A673 (cell line): Measurements from ENCODE around the gene GALNT2. TPM values are rescaled to one million over a fixed set of nuclear protein-coding genes. Genes with fewer than 3 reads are reported as not detected.
A peak's percentile ranks its signal among the peaks of the same experiment; 100 is the strongest.

Experiments used
- BruUV-seq: library from RNA; stranded (reverse); fragments of 400-500 nt; replicated peaks from 2 replicates; lab custom pipeline; 2021; lab: Mats Ljungman, UMichigan
- CTCF ChIA-PET: fragments of 300-600 bp; sonication (Branson Sonifier 250); formaldehyde crosslinking; loops from one replicate; lab custom pipeline; 2022; ENCODE audit warnings: antibody characterized with exemption; lab: Charles Lee
- POLR2A ChIA-PET: fragments of 300-600 bp; sonication (Branson Sonifier 250); formaldehyde crosslinking; loops from one replicate; lab custom pipeline; 2022; ENCODE audit warnings: antibody characterized with exemption; ENCODE audit not compliant: low non-redundant PET; lab: Charles Lee
- DNase-seq: peaks from one replicate; pipeline ENCODE4 v3.0.0-alpha.2; 2015; ENCODE audit warnings: low spot score
- H3K27ac ChIP-seq: fragments of 200-600 bp; sonication (generic); 2 replicates; pipeline ENCODE4 v1.5.1; 2016; ENCODE audit warnings: mixed run types, low read depth, mild to moderate bottlenecking, mixed read lengths, antibody characterized with exemption, low read length; ENCODE audit not compliant: poor library complexity, severe bottlenecking
- H3K27me3 ChIP-seq: fragments of 200-600 bp; sonication (generic); replicated peaks from 2 replicates; pipeline ENCODE4 v1.6.1; 2017; ENCODE audit warnings: mixed run types, low read depth, mild to moderate bottlenecking, mixed read lengths, antibody characterized with exemption, low read length; ENCODE audit not compliant: insufficient read depth, poor library complexity
- H3K36me3 ChIP-seq: fragments of 200-600 bp; sonication (generic); 2 replicates; pipeline ENCODE4 v1.6.1; 2016; ENCODE audit warnings: mixed run types, mild to moderate bottlenecking, mixed read lengths, antibody characterized with exemption, low read length; ENCODE audit not compliant: insufficient read depth, poor library complexity, severe bottlenecking
- H3K4me1 ChIP-seq: fragments of 200-600 bp; sonication (generic); 2 replicates; pipeline ENCODE4 v1.6.1; 2017; ENCODE audit warnings: mixed run types, mild to moderate bottlenecking, mixed read lengths, antibody characterized with exemption, low read length; ENCODE audit not compliant: insufficient read depth, poor library complexity, severe bottlenecking
- H3K4me3 ChIP-seq: fragments of 200-600 bp; sonication (generic); 2 replicates; pipeline ENCODE4 v1.5.1; 2016; ENCODE audit warnings: low read depth, mixed run types, mild to moderate bottlenecking, mixed read lengths, low read length; ENCODE audit not compliant: poor library complexity, severe bottlenecking
- H3K9me3 ChIP-seq: fragments of 200-600 bp; sonication (generic); 2 replicates; pipeline ENCODE4 v1.6.1; 2016; ENCODE audit warnings: mixed run types, low read depth, mild to moderate bottlenecking, mixed read lengths, antibody characterized with exemption, low read length; ENCODE audit not compliant: poor library complexity, severe bottlenecking
- EZH2 ChIP-seq: fragments of 200-600 bp; sonication (generic); IDR thresholded peaks from 2 replicates; pipeline ENCODE4 v1.6.1; 2017; ENCODE audit warnings: borderline replicate concordance, low read depth, mild to moderate bottlenecking, mixed read lengths, antibody characterized with exemption, low read length; ENCODE audit not compliant: poor library complexity, severe bottlenecking
- intact Hi-C: fragments of 100-400 bp; cut with micrococcal nuclease; formaldehyde crosslinking; loops from one replicate; pipeline ENCODE4 v1.10.0; 2022; ENCODE audit not compliant: unreplicated experiment
- total RNA-seq: library from RNA; stranded (reverse); gene quantifications from 2 replicates; pipeline ENCODE4 v1.2.3, GENCODE V29; 2021
- TF ChIP-seq, protein P1 (sequence below): fragments of 300-800, 200-600 bp; sonication (generic); conservative IDR thresholded peaks from 2 replicates; pipeline ENCODE4 v1.5.1; 2017; ENCODE audit warnings: low read depth, mild to moderate bottlenecking, antibody characterized with exemption, low read length, moderate library complexity, mixed read lengths

GALNT2 gene
- total RNA-seq, 1 experiment from 2014 or later, result 94.6 TPM

DNA sequence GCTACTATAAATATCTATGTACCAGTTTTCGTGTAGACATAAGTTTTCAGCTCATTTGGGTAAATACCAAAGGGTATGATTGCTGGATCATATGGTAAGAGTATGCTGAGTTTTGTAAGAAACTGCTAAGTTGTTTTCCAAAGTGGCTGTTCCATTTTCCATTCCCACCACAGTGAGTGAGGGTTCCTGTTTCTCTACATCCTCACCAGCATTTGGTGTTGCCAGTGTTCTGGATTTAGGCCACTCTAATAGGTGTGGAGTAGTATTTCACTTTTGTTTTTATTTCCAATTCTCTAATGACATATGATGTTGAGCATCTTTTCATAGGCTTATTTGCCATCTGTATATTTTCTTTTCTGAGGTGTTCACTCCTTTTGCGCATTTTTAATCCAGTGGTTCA lies 112.2 kb downstream of the GALNT2 start:
- TF ChIP-seq, protein P1, sequence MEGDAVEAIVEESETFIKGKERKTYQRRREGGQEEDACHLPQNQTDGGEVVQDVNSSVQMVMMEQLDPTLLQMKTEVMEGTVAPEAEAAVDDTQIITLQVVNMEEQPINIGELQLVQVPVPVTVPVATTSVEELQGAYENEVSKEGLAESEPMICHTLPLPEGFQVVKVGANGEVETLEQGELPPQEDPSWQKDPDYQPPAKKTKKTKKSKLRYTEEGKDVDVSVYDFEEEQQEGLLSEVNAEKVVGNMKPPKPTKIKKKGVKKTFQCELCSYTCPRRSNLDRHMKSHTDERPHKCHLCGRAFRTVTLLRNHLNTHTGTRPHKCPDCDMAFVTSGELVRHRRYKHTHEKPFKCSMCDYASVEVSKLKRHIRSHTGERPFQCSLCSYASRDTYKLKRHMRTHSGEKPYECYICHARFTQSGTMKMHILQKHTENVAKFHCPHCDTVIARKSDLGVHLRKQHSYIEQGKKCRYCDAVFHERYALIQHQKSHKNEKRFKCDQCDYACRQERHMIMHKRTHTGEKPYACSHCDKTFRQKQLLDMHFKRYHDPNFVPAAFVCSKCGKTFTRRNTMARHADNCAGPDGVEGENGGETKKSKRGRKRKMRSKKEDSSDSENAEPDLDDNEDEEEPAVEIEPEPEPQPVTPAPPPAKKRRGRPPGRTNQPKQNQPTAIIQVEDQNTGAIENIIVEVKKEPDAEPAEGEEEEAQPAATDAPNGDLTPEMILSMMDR, result no peak
- TF ChIP-seq EZH2, result no peak
- peaks cover 31% of the 10 kb centered on the region for H3K4me1 ChIP-seq
- intact Hi-C loops, result no loop called here
- DNase-seq, result no peak
- H3K27me3 ChIP-seq, result no peaks in the 10 kb centered on the region
- H3K4me3 ChIP-seq, result no peak overlapping the region
- POLR2A ChIA-PET, result no interaction called here
- no peaks in the 10 kb centered on the region for H3K9me3 ChIP-seq
- CTCF ChIA-PET, result no interaction called here
- no peak overlapping the region for H3K27ac ChIP-seq
- no peaks in the 10 kb centered on the region for H3K36me3 ChIP-seq
- no TSS peak for BruUV-seq

DNA sequence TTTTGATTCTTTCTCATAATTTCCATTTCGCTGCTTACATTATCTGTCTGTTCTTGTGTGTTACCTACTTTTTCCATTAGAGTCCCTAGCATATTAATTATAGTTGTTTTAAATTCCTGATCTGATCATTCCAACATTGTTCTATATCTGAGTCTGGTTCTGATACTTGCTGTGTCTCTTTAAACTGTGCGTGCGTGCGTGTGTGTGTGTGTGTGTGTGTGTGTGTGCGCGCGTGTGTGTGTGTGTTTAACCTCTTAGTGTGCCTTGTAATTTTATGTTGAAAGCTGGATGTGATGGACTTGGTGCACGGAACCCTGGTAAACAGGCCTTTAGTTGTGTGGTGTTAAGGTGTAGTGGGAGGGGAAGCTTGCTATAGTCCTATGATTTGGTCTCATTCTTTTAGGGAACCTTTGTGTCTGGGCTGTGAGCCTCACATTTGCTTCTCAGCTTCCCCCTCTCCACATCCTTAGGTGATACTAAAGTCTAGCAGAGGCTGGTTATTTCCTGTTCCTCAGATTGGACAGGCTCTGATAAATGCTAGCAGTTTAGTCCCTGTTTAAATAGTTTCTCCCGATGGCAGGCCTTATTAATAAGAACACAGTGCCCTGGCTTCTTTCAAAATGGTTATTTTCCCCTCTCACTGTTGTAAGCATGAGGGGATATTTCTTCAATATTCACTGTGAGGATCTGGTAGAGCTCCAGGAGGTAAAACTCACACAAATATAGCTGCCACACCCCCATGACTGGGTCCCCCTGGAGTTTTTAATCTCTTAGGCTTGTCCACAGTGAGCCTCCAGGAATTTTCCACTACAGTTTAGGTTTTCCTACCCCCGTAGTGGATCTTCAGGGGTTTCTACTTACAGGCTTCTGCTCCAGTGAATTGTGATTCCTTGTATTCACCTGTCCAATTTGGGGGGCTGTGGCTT lies 118.3 kb downstream of the GALNT2 start:
- H3K4me1 ChIP-seq, result peaks cover 21% of the 10 kb centered on the region
- CTCF ChIA-PET, result no interaction called here
- POLR2A ChIA-PET, result interaction anchor here (0.8 kb wide), 1 partner anchor 51 kb away, joined by 3 read pairs; no protein-coding TSS in a partner anchor
- no peaks in the 10 kb centered on the region for H3K36me3 ChIP-seq
- no peaks in the 10 kb centered on the region for H3K27me3 ChIP-seq
- peak overlapping the region; percentile 39 for H3K27ac ChIP-seq
- no peak for TF ChIP-seq EZH2
- TF ChIP-seq, protein P1, result no peak
- intact Hi-C loops, result no loop called here
- H3K9me3 ChIP-seq, result no peaks in the 10 kb centered on the region
- no peak for DNase-seq
- no TSS peak for BruUV-seq
- no peak overlapping the region for H3K4me3 ChIP-seq

DNA sequence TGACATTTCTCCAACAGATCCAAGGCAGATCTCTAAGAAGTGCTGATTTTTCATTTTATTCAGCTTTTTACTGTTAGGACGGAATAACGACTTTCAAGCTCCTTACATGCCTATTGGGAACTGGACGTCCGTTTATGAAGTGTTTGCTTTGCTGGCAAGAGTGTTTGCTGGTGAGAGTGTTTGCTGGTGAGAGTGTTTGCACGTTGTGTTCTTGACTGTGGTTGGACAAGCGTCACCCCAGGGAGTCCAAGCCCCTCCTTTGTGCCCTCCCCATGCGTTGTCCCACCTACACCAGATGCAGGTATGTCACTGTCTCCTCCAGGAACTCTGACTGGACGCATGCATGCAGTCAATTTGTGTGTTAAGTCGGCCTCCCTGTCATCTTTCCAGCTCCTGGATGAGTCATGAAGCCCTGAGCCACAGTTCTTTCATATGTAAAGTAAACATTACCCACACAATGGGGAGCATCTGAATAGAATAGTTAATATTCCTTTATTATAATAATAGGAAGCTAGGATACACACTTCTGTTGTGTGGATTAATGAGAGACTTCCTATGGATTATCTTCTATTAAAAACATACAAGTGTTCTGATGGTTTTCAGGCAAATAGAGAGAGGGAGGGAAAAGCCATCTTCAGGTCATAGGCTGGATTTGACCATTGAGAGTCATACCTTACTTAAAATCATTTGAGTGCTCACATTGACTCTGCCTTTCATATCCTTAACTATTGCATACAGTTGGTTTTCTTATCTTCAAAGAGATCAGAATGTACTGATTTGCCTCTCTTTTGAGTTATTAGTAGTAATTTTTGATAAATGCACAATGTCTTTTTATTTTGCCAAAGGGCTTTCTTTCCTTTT lies 119.2 kb downstream of the GALNT2 start:
- Histone ChIP-seq H3K27me3 (no peaks in the 10 kb centered on the region), H3K27ac (peak overlapping the region; percentile 39), H3K4me3 (no peak overlapping the region), H3K4me1 (peaks cover 21% of the 10 kb centered on the region), H3K36me3 (no peaks in the 10 kb centered on the region), H3K9me3 (no peaks in the 10 kb centered on the region)
- BruUV-seq, result no TSS peak
- intact Hi-C loops, result no loop called here
- TF ChIP-seq, protein P1, result no peak
- POLR2A ChIA-PET, result interaction anchor here (0.6 to 0.8 kb wide), 2 partner anchors 51 to 1214 kb away, joined by 3 read pairs; no protein-coding TSS in a partner anchor
- CTCF ChIA-PET, result interaction anchor here (0.5 kb wide), 1 partner anchor 61 kb away, joined by 3 read pairs; no protein-coding TSS in a partner anchor
- DNase-seq, result peak; percentile 85
